ENCODE results near the gene NID2.

Gene NID2

GRCh38 chr14:52112336-52113018, 43.6 kb upstream of the NID2 start:
- no peak overlapping the region for H3K27ac ChIP-seq (ENCODE audit: low read depth, low read length)

GRCh38 chr14:52111583-52111982, 42.7 kb upstream of the NID2 start:
- no peak for TF ChIP-seq EZH2phosphoT487 (IDR thresholded peaks at IDR 0.05; ENCODE audit: borderline replicate concordance, low read length)
- no peak for TF ChIP-seq CTCF (IDR thresholded peaks at IDR 0.05; ENCODE audit: low read depth, low read length, poor library complexity, severe bottlenecking)
- Histone ChIP-seq H3K9me3 (ENCODE audit: control insufficient read depth, insufficient read depth, low read length) (no peaks in the 10 kb centered on the region), H3K4me2 (ENCODE audit: low read length) (no peak overlapping the region), H3K4me3 (ENCODE audit: low read length) (no peak overlapping the region), H3F3A (ENCODE audit: control insufficient read depth, insufficient read depth) (no peaks in the 10 kb centered on the region), H3K27ac (ENCODE audit: low read depth, low read length) (no peak overlapping the region), H3K27me3 (ENCODE audit: control insufficient read depth, low read length) (no peaks in the 10 kb centered on the region), H3K79me2 (ENCODE audit: control insufficient read depth, low read length) (no peaks in the 10 kb centered on the region), H3K4me1 (ENCODE audit: control insufficient read depth, low read length) (peaks cover 8% of the 10 kb centered on the region), H3K36me3 (ENCODE audit: control insufficient read depth, low read length) (no peaks in the 10 kb centered on the region), H4K20me1 (ENCODE audit: control insufficient read depth, insufficient read depth, low read depth, low read length) (no peaks in the 10 kb centered on the region), H3K9me2 (replicated peaks; ENCODE audit: control insufficient read depth, low read length) (no peaks in the 10 kb centered on the region)

More at GRCh38 chr14:52112336-52113018, 43.6 kb upstream of the NID2 start:
- H3K27me3 ChIP-seq (ENCODE audit: control insufficient read depth, low read length) = no peaks in the 10 kb centered on the region
- no peaks in the 10 kb centered on the region for H3K9me2 ChIP-seq (replicated peaks; ENCODE audit: control insufficient read depth, low read length)
- no peaks in the 10 kb centered on the region for H3K79me2 ChIP-seq (ENCODE audit: control insufficient read depth, low read length)
- no peaks in the 10 kb centered on the region for H4K20me1 ChIP-seq (ENCODE audit: control insufficient read depth, insufficient read depth, low read depth, low read length)
- H3K4me1 ChIP-seq (ENCODE audit: control insufficient read depth, low read length) = peaks cover 8% of the 10 kb centered on the region
- no peaks in the 10 kb centered on the region for H3K9me3 ChIP-seq (ENCODE audit: control insufficient read depth, insufficient read depth, low read length)
- H3K4me2 ChIP-seq (ENCODE audit: low read length) = no peak overlapping the region
- no peaks in the 10 kb centered on the region for H3K36me3 ChIP-seq (ENCODE audit: control insufficient read depth, low read length)
- TF ChIP-seq CTCF (IDR thresholded peaks at IDR 0.05; ENCODE audit: low read depth, low read length, poor library complexity, severe bottlenecking) = no peak
- no peak for TF ChIP-seq EZH2phosphoT487 (IDR thresholded peaks at IDR 0.05; ENCODE audit: borderline replicate concordance, low read length)
- no peaks in the 10 kb centered on the region for H3F3A ChIP-seq (ENCODE audit: control insufficient read depth, insufficient read depth)
- no peak overlapping the region for H3K4me3 ChIP-seq (ENCODE audit: low read length)

DNA sequence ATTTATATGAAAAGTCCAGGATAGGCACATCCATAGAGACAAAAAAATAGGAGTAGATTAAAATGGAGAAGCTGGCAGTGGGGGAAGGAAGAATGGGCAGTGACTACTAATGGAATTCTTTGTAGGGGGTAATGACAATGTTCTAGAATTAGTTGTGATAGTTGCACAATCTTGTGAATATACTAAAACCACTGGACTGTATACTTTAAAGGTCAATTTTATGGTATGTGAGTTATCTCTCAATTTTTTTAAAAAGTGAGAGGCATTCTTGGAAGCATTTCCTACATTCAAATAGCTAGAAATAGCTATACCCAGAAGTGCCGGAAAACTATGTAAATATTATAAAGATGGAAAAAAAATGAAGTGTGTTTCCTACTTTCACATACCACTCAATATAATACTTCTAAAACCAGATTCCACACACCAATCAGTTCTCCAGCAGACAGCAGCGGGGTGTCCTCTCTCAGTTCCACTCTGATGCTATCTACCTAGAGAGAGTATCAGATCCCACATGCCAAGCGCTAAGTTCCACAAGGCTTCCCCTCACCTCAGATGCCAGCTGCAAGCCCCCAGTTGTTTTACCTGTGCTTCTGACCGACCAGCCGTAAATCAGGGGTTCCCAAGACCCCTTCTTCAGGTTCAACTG, 41.7 kb upstream of the NID2 start:
- Histone ChIP-seq H3K9me3 (ENCODE audit: control insufficient read depth, insufficient read depth, low read length) (no peaks in the 10 kb centered on the region), H3K36me3 (ENCODE audit: control insufficient read depth, low read length) (no peaks in the 10 kb centered on the region), H3K4me3 (ENCODE audit: low read length) (no peak overlapping the region), H3K27ac (ENCODE audit: low read depth, low read length) (no peak overlapping the region), H3K4me1 (ENCODE audit: control insufficient read depth, low read length) (peaks cover 7% of the 10 kb centered on the region), H3K79me2 (ENCODE audit: control insufficient read depth, low read length) (no peaks in the 10 kb centered on the region), H3K9me2 (replicated peaks; ENCODE audit: control insufficient read depth, low read length) (no peaks in the 10 kb centered on the region), H3F3A (ENCODE audit: control insufficient read depth, insufficient read depth) (no peaks in the 10 kb centered on the region), H3K4me2 (ENCODE audit: low read length) (no peak overlapping the region), H4K20me1 (ENCODE audit: control insufficient read depth, insufficient read depth, low read depth, low read length) (no peaks in the 10 kb centered on the region), H3K27me3 (ENCODE audit: control insufficient read depth, low read length) (no peaks in the 10 kb centered on the region)
- TF ChIP-seq CTCF (IDR thresholded peaks at IDR 0.05; ENCODE audit: low read depth, low read length, poor library complexity, severe bottlenecking) = no peak
- no peak for TF ChIP-seq EZH2phosphoT487 (IDR thresholded peaks at IDR 0.05; ENCODE audit: borderline replicate concordance, low read length)

Measured in DOHH2 (cell line).